H1 (cell line): ENCODE data around the gene DENND2A. TPM values are rescaled to one million over a fixed set of nuclear protein-coding genes. Genes with fewer than 3 reads are reported as not detected.

Experiments used
- CTCF ChIA-PET: fragments of 300-600 bp; sonication (Branson Sonifier 250); formaldehyde crosslinking; loops from one replicate; lab custom pipeline; 2021; ENCODE audit not compliant: partially characterized antibody; lab: Charles Lee
- POLR2A ChIA-PET: fragments of 300-600 bp; sonication (Branson Sonifier 250); formaldehyde crosslinking; loops from one replicate; lab custom pipeline; 2021; ENCODE audit warnings: inconsistent platforms; ENCODE audit not compliant: partially characterized antibody; lab: Charles Lee
- DNase-seq, 2 experiments: peaks; one replicate each; pipeline versions ENCODE4 v3.0.0 to v3.0.0-alpha.2; 2010 to 2022; ENCODE audit warnings: low spot score in 2 of 2, low read depth in 1 of 2, mixed read lengths in 1 of 2
- FAIRE-seq: peaks from 2 replicates; lab custom pipeline; 2011; peaks lifted over from hg19 to GRCh38; lab: Jason Lieb, UNC
- H2AFZ ChIP-seq: 2 replicates; pipeline ENCODE4 v1.8.1; 2012; ENCODE audit warnings: low read length, inconsistent platforms
- H2AK5ac ChIP-seq: 2 replicates; pipeline ENCODE4 v1.6.1; 2013; ENCODE audit warnings: low read depth, low read length
- H2BK120ac ChIP-seq: replicated peaks from 2 replicates; pipeline ENCODE3; 2013; ENCODE audit warnings: low read depth, low read length, inconsistent platforms
- H2BK12ac ChIP-seq: 2 replicates; pipeline ENCODE4 v1.6.1; 2013; ENCODE audit warnings: low read depth, low read length
- H2BK15ac ChIP-seq: 2 replicates; pipeline ENCODE4 v1.6.1; 2013; ENCODE audit warnings: low read length
- H2BK20ac ChIP-seq: 2 replicates; pipeline ENCODE4 v1.6.1; 2013; ENCODE audit warnings: low read length
- H2BK5ac ChIP-seq: 2 replicates; pipeline ENCODE4 v1.6.1; 2013; ENCODE audit warnings: low read depth, low read length
- H3K14ac ChIP-seq: 2 replicates; pipeline ENCODE4 v1.6.1; 2013; ENCODE audit warnings: inconsistent platforms; ENCODE audit not compliant: insufficient read length
- H3K18ac ChIP-seq: 2 replicates; pipeline ENCODE4 v1.6.1; 2013; ENCODE audit warnings: low read length; ENCODE audit errors: extremely low read depth
- H3K23ac ChIP-seq: 2 replicates; pipeline ENCODE4 v1.6.1; 2013; ENCODE audit warnings: inconsistent platforms; ENCODE audit not compliant: insufficient read length
- H3K23me2 ChIP-seq: 2 replicates; pipeline ENCODE4 v1.6.1; 2013; ENCODE audit warnings: low read depth, low read length
- H3K27ac ChIP-seq: 2 replicates; pipeline ENCODE4 v1.6.1; 2011; ENCODE audit warnings: low read depth, low read length, inconsistent platforms
- H3K27me3 ChIP-seq, 4 experiments: replicated peaks in 1 of 4; 1 replicate in 1 of 4; 2 replicates in 3 of 4; pipeline versions ENCODE4 v1.6.1 to v1.8.1; 2011 to 2013; ENCODE audit warnings: low read length in 3 of 4, mild to moderate bottlenecking in 3 of 4, inconsistent platforms in 2 of 4, mixed read lengths in 2 of 4, moderate library complexity in 1 of 4; ENCODE audit not compliant: control insufficient read depth in 3 of 4, insufficient read depth in 3 of 4; ENCODE audit errors: extremely low read depth in 1 of 4
- H3K36me3 ChIP-seq, 4 experiments: 2 replicates each; pipeline versions ENCODE4 v1.6.1 to v1.8.1; 2011 to 2013; ENCODE audit warnings: mild to moderate bottlenecking in 4 of 4, low read length in 3 of 4, moderate library complexity in 2 of 4, control low read depth in 1 of 4, inconsistent platforms in 1 of 4; ENCODE audit not compliant: insufficient read depth in 4 of 4, control insufficient read depth in 2 of 4
- H3K4ac ChIP-seq: replicated peaks from 2 replicates; pipeline ENCODE3; 2013; ENCODE audit warnings: low read length, low read depth, mixed read lengths, inconsistent platforms; ENCODE audit not compliant: insufficient read length
- H3K4me1 ChIP-seq, 4 experiments: replicated peaks in 1 of 4; 1 replicate in 1 of 4; 2 replicates in 3 of 4; pipeline versions ENCODE4 v1.6.1 to v1.8.1; 2011 to 2013; ENCODE audit warnings: low read length in 3 of 4, inconsistent platforms in 2 of 4, mixed read lengths in 1 of 4; ENCODE audit not compliant: insufficient read depth in 4 of 4, control insufficient read depth in 3 of 4
- H3K4me2 ChIP-seq, 2 experiments: 2 replicates each; pipeline versions ENCODE4 v1.6.1 to v1.8.1; 2011 to 2013; ENCODE audit warnings: low read depth in 2 of 2, low read length in 2 of 2, control low read depth in 1 of 2, inconsistent platforms in 1 of 2, mild to moderate bottlenecking in 1 of 2; ENCODE audit not compliant: insufficient read depth in 1 of 2
- H3K4me3 ChIP-seq, 4 experiments: fragments of 200-600, 300-600 bp in 1 of 4; sonication (generic), shearing (Covaris generic), sonication (Bioruptor Twin) in 1 of 4; 2 replicates each; pipeline versions ENCODE4 v1.5.1 to v1.8.1; 2011 to 2016; ENCODE audit warnings: low read length in 4 of 4, low read depth in 3 of 4, control low read depth in 2 of 4, inconsistent platforms in 2 of 4, mild to moderate bottlenecking in 2 of 4, mixed read lengths in 1 of 4, moderate library complexity in 1 of 4; ENCODE audit not compliant: insufficient read depth in 2 of 4; ENCODE audit errors: extremely low read depth in 1 of 4
- H3K56ac ChIP-seq: replicated peaks from 2 replicates; pipeline ENCODE3; 2013; ENCODE audit warnings: low read depth, mild to moderate bottlenecking, mixed read lengths, low read length, inconsistent platforms; ENCODE audit not compliant: insufficient read length
- H3K79me1 ChIP-seq: 2 replicates; pipeline ENCODE4 v1.6.1; 2013; ENCODE audit warnings: low read depth, low read length, control low read depth
- H3K79me2 ChIP-seq, 2 experiments: 2 replicates each; pipeline versions ENCODE4 v1.6.1 to v1.8.1; 2012 to 2013; ENCODE audit warnings: low read length in 2 of 2, mild to moderate bottlenecking in 2 of 2, inconsistent platforms in 1 of 2; ENCODE audit not compliant: insufficient read depth in 2 of 2, control insufficient read depth in 1 of 2
- H3K9ac ChIP-seq, 4 experiments: replicated peaks in 1 of 4; 1 replicate in 1 of 4; 2 replicates in 3 of 4; pipeline versions ENCODE4 v1.6.1 to v1.8.1; 2011 to 2013; ENCODE audit warnings: low read depth in 3 of 4, low read length in 3 of 4, control low read depth in 2 of 4, mild to moderate bottlenecking in 2 of 4, moderate library complexity in 2 of 4, inconsistent platforms in 1 of 4; ENCODE audit errors: extremely low read depth in 1 of 4
- H3K9me3 ChIP-seq, 2 experiments: 2 replicates each; pipeline versions ENCODE4 v1.6.1 to v1.8.1; 2012 to 2013; ENCODE audit warnings: mild to moderate bottlenecking in 2 of 2, moderate library complexity in 2 of 2, control low read depth in 1 of 2, inconsistent platforms in 1 of 2, low read depth in 1 of 2, low read length in 1 of 2, mixed read lengths in 1 of 2; ENCODE audit not compliant: insufficient read depth in 2 of 2
- H4K20me1 ChIP-seq, 2 experiments: replicated peaks in 1 of 2; 2 replicates each; pipeline versions ENCODE3 to v1.8.1; 2011 to 2013; ENCODE audit warnings: inconsistent platforms in 2 of 2, low read length in 2 of 2, mild to moderate bottlenecking in 1 of 2; ENCODE audit not compliant: insufficient read depth in 2 of 2, control insufficient read depth in 1 of 2
- H4K5ac ChIP-seq: 2 replicates; pipeline ENCODE4 v1.6.1; 2013; ENCODE audit warnings: low read length, low read depth, mixed read lengths, inconsistent platforms; ENCODE audit not compliant: insufficient read length
- H4K8ac ChIP-seq: 2 replicates; pipeline ENCODE4 v1.8.0; 2013; ENCODE audit warnings: mild to moderate bottlenecking, moderate library complexity, low read length, inconsistent platforms; ENCODE audit not compliant: insufficient read depth; ENCODE audit errors: extremely low read depth
- H4K91ac ChIP-seq: replicated peaks from 2 replicates; pipeline ENCODE3; 2013; ENCODE audit warnings: low read length, mixed read lengths, inconsistent platforms; ENCODE audit not compliant: insufficient read length
- BCL11A ChIP-seq, 2 experiments: IDR thresholded peaks; one replicate each; pipeline ENCODE4 v1.6.1; 2011; ENCODE audit warnings: low read depth in 2 of 2, low read length in 2 of 2, mild to moderate bottlenecking in 2 of 2
- CREB1 ChIP-seq: IDR thresholded peaks from 2 replicates; pipeline ENCODE4 v1.6.1; 2012; ENCODE audit warnings: inconsistent platforms
- RXRA ChIP-seq: IDR thresholded peaks from 2 replicates; pipeline ENCODE4 v1.6.1; 2011; ENCODE audit warnings: low read depth, mild to moderate bottlenecking, low read length, moderate library complexity; ENCODE audit not compliant: insufficient read depth
- TCF12 ChIP-seq: IDR thresholded peaks from 2 replicates; pipeline ENCODE4 v1.6.1; 2011; ENCODE audit warnings: low read depth, mild to moderate bottlenecking, low read length
- WGBS, 2 experiments: shearing (Covaris generic) in 1 of 2; methylation state at CpG; one replicate each; pipeline versions ENCODE4 v1.1.6 to v1.1.7; 2013 to 2015; ENCODE audit warnings: low lambda C conversion rate in 2 of 2, mixed read lengths in 2 of 2, inconsistent platforms in 1 of 2, low coverage in 1 of 2, missing lambda C conversion rate in 1 of 2; ENCODE audit not compliant: insufficient replicate concordance in 2 of 2, insufficient coverage in 1 of 2, insufficient read length in 1 of 2; ENCODE audit errors: extremely low coverage in 1 of 2, missing lambda C conversion rate in 1 of 2; 5-methylcytosine and 5-hydroxymethylcytosine counted together
- polyA plus RNA-seq, 7 experiments: library from polyadenylated mRNA; depleted of rRNA in 3 of 7; stranded (reverse) in 5 of 7; unstranded in 2 of 7; fragments of >200 nt in 5 of 7; fragments of 200-250 nt in 2 of 7; gene quantifications; 1 replicate in 5 of 7; 2 replicates in 1 of 7; 4 replicates in 1 of 7; pipeline versions ENCODE4 v1.2.1 to v1.2.3, GENCODE V29; 2011 to 2013; ENCODE audit warnings: missing spikeins in 2 of 7, mixed read lengths in 2 of 7
- total RNA-seq: library from RNA; stranded (reverse); fragmentation: NEBNext Ultra II Directional; extraction: Animal tissue kit (Norgen Biotek cat#: 25700); gene quantifications from 2 replicates; pipeline ENCODE4 v1.2.1, GENCODE V29; 2021

The DENND2A gene
- total and polyA plus RNA-seq, 2 of the 8 experiments (the other 6 are each of a cell fraction or from before 2014, with no cell fraction given), result 5.0 to 13.0 TPM

DNA sequence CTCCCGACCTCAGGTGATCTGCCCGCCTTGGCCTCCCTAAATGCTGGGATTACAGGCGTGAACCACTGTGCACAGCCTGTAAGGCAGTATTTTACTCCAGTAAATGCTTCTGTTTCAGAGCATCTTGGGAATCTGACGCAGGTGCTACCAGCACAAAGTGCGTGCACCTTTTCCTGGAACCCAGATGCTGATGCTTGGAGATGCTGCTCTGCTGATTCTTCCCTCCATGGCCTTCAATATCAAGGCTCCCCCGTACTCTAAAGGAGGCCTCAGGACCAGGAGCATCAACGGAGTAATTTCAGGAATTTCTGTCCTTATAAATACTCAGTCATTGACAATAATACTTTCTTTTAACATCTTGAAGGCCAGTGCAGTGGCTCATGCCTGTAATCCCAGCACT, 23.5 kb downstream of the DENND2A start:
- no peak overlapping the region for H3K56ac ChIP-seq
- no peaks in the 10 kb centered on the region for H4K20me1 ChIP-seq
- 85% methylated on average over 7 of the region's 7 CpGs; no CpG with 5 or more reads in 1 of the 2 experiments for WGBS, 2 experiments
- H2BK12ac ChIP-seq, result no peak overlapping the region; the same call in 1 of the 2 replicates
- DNase-seq (no peak), FAIRE-seq (no peak)
- H2AFZ ChIP-seq, result no peak overlapping the region
- H4K91ac ChIP-seq, result no peak overlapping the region
- H3K9ac ChIP-seq, result no peak overlapping the region
- H3K27me3 ChIP-seq, result no peaks in the 10 kb centered on the region
- POLR2A ChIA-PET, result interaction anchor here (0.9 kb wide), 1 partner anchor 24 kb away, joined by 3 read pairs; the partner anchor contains the start of gene DENND2A
- no peak overlapping the region for H2BK120ac ChIP-seq
- H3K4me3 ChIP-seq, result no peak overlapping the region
- H3K23ac ChIP-seq, result no peak overlapping the region
- H2BK20ac ChIP-seq, result no peak overlapping the region
- no peak overlapping the region for H2BK15ac ChIP-seq
- no peaks in the 10 kb centered on the region for H3K4me1 ChIP-seq
- H3K4me2 ChIP-seq, result no peak overlapping the region
- H2BK5ac ChIP-seq, result no peak overlapping the region
- H2AK5ac ChIP-seq, result no peak overlapping the region
- H3K14ac ChIP-seq, result no peak overlapping the region
- H3K18ac ChIP-seq, result no peak overlapping the region
- H3K9me3 ChIP-seq, result no peaks in the 10 kb centered on the region
- no peaks in the 10 kb centered on the region for H3K79me2 ChIP-seq
- CTCF ChIA-PET, result interaction anchor here (0.8 to 4.4 kb wide), 3 partner anchors 12 to 28 kb away, joined by 3 to 17 read pairs (median 7); no protein-coding TSS in a partner anchor
- H3K4ac ChIP-seq, result no peak overlapping the region
- no peaks in the 10 kb centered on the region for H3K79me1 ChIP-seq
- H3K23me2 ChIP-seq, result no peaks in the 10 kb centered on the region; the same call in 1 of the 2 replicates
- H4K5ac ChIP-seq, result no peak overlapping the region
- H3K27ac ChIP-seq, result no peak overlapping the region
- no peaks in the 10 kb centered on the region for H3K36me3 ChIP-seq
- no peak overlapping the region for H4K8ac ChIP-seq
- TF ChIP-seq RXRA, result no peak
- no peak for TF ChIP-seq BCL11A (IDR thresholded peaks at IDR 0.05; ENCODE audit: low read depth in 2 of 2, low read length in 2 of 2)
- no peak for TF ChIP-seq CREB1
- TF ChIP-seq TCF12, result no peak
